ENCODE data around the gene POLR3A. TPM values are rescaled to one million over a fixed set of nuclear protein-coding genes. Genes with fewer than 3 reads are reported as not detected.
A peak's percentile ranks its signal among the peaks of the same experiment; 100 is the strongest.

The POLR3A gene
- total and polyA plus RNA-seq, 2 experiments from 2014 or later: 8.0 to 9.8 TPM

GRCh38 chr10:77949167-77949566, 80.1 kb downstream of the POLR3A start:
- WGBS (ENCODE audit: low lambda C conversion rate, missing lambda C conversion rate): 23% methylated on average over 7 of the region's 7 CpGs
- Histone ChIP-seq H3K9me3 (ENCODE audit: low read depth) (no peaks in the 10 kb centered on the region), H3K4me3 (no peak overlapping the region), H3K9me2 (replicated peaks; ENCODE audit: insufficient read depth) (no peaks in the 10 kb centered on the region), H3K79me2 (no peaks in the 10 kb centered on the region), H3K4me2 (no peak overlapping the region), H3K27ac (peak overlapping the region; percentile 34), H3K27me3 (no peaks in the 10 kb centered on the region), H3K36me3 (replicated peaks; ENCODE audit: insufficient read depth, low read depth) (no peaks in the 10 kb centered on the region), H2AFZ (no peak overlapping the region), H4K20me1 (ENCODE audit: insufficient read depth, poor library complexity, severe bottlenecking) (no peaks in the 10 kb centered on the region), H3K4me1 (ENCODE audit: insufficient read depth) (no peaks in the 10 kb centered on the region)
- no peak for TF ChIP-seq CTCF (IDR thresholded peaks at IDR 0.05; ENCODE audit: poor library complexity)
- no peak for TF ChIP-seq EZH2 (IDR thresholded peaks at IDR 0.05; ENCODE audit: borderline replicate concordance)
- no peak for TF ChIP-seq EZH2phosphoT487 (IDR thresholded peaks at IDR 0.05; ENCODE audit: low read depth, severe bottlenecking, unreplicated experiment)
- peak; percentile 50 for DNase-seq (ENCODE audit: low spot score)

DNA sequence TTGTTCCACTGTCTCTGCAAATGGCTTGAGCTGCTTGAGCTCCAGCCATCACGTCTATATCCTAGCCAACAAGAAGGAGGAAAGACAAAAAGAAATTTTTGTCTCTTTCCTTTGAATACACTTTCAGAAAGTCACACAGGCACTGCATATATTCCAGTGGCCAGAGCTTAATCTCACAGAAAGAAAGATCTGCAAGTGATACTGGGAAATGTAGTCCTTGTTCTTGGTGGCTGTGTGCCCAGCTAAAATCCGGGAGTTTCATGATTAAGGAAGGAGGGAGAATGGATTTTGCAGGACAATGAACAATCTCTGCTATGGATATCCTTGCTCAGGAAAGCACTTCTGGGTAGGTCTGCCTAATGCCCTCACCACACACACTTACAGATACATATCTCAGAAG, 83.2 kb downstream of the POLR3A start:
- no peak overlapping the region for H3K4me3 ChIP-seq
- WGBS (ENCODE audit: low lambda C conversion rate, missing lambda C conversion rate): 56% methylated on average over 2 of the region's 2 CpGs
- no peak overlapping the region for H3K27ac ChIP-seq
- H2AFZ ChIP-seq: no peak overlapping the region
- no peaks in the 10 kb centered on the region for H3K36me3 ChIP-seq (replicated peaks; ENCODE audit: insufficient read depth, low read depth)
- no peaks in the 10 kb centered on the region for H4K20me1 ChIP-seq (ENCODE audit: insufficient read depth, poor library complexity, severe bottlenecking)
- no peaks in the 10 kb centered on the region for H3K9me2 ChIP-seq (replicated peaks; ENCODE audit: insufficient read depth)
- no peak overlapping the region for H3K4me2 ChIP-seq
- no peaks in the 10 kb centered on the region for H3K27me3 ChIP-seq
- TF ChIP-seq CTCF (IDR thresholded peaks at IDR 0.05; ENCODE audit: poor library complexity): no peak
- no peak for TF ChIP-seq EZH2 (IDR thresholded peaks at IDR 0.05; ENCODE audit: borderline replicate concordance)
- no peak for TF ChIP-seq EZH2phosphoT487 (IDR thresholded peaks at IDR 0.05; ENCODE audit: low read depth, severe bottlenecking, unreplicated experiment)
- no peak for DNase-seq (ENCODE audit: low spot score)
- no peaks in the 10 kb centered on the region for H3K9me3 ChIP-seq (ENCODE audit: low read depth)
- peaks cover 8% of the 10 kb centered on the region for H3K4me1 ChIP-seq (ENCODE audit: insufficient read depth)
- H3K79me2 ChIP-seq: no peaks in the 10 kb centered on the region

DNA sequence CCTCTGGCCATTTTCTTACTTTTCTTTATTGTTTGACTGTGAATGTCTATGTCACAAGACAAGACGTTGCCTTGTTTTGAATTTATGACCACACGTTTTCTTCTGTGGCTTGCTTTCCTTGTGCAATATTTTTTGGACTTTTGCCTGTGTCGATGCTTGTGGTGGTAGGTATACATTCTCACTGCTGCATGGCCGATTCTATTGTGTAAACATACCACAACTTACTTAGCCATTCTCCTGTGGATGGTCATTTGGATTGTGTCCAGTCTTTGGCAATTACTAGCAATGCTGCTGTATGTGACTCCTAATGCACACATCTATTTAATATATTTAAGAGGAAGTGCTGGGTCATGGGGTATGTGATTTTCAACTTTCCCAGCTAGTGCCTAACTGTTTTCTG, 84.8 kb downstream of the POLR3A start:
- Histone ChIP-seq H2AFZ (no peak overlapping the region), H4K20me1 (ENCODE audit: insufficient read depth, poor library complexity, severe bottlenecking) (no peaks in the 10 kb centered on the region), H3K4me3 (no peak overlapping the region), H3K27me3 (no peaks in the 10 kb centered on the region), H3K9me2 (replicated peaks; ENCODE audit: insufficient read depth) (no peaks in the 10 kb centered on the region), H3K4me2 (no peak overlapping the region), H3K4me1 (ENCODE audit: insufficient read depth) (peaks cover 14% of the 10 kb centered on the region), H3K27ac (peak overlapping the region; percentile 78), H3K36me3 (replicated peaks; ENCODE audit: insufficient read depth, low read depth) (no peaks in the 10 kb centered on the region), H3K79me2 (no peaks in the 10 kb centered on the region), H3K9me3 (ENCODE audit: low read depth) (no peaks in the 10 kb centered on the region)
- TF ChIP-seq EZH2phosphoT487 (IDR thresholded peaks at IDR 0.05; ENCODE audit: low read depth, severe bottlenecking, unreplicated experiment) (no peak), EZH2 (IDR thresholded peaks at IDR 0.05; ENCODE audit: borderline replicate concordance) (no peak), CTCF (IDR thresholded peaks at IDR 0.05; ENCODE audit: poor library complexity) (no peak)
- DNase-seq (ENCODE audit: low spot score): no peak
- WGBS (ENCODE audit: low lambda C conversion rate, missing lambda C conversion rate): 68% methylated on average over 4 of the region's 4 CpGs

All from hepatocyte (in vitro differentiated cells).